ENCODE measurements around the gene ZNF81. TPM values are rescaled to one million over a fixed set of nuclear protein-coding genes. Genes with fewer than 3 reads are reported as not detected.
"Not testable (repeated sequence)": the region's sequence is repeated elsewhere in the genome, so short reads cannot be mapped to it uniquely, and the experiment has no call there.

The ZNF81 gene
- total and polyA plus RNA-seq, 2 donors (not counting 1 experiment from before 2014, with no cell fraction given): 3.5 to 5.4 TPM

DNA sequence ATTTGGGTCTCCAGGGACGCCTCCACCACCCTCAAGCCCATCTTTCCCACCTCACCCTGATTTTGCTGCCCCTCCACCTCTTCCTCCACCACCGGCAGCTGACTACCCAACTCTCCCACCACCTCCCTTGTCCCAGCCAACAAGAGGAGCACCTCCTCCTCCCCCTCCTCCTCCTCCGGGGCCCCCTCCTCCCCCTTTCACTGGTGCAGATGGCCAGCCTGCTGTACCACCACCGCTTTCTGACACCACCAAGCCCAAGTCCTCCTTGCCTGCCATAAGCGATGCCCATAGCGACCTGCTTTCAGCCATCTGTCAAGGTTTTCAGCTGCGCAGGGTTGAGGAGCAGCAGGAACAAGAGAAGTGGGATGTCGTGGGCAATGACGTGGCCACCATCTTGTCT is 32.4 kb upstream of the ZNF81 start:
- H3K79me2 ChIP-seq (ENCODE audit: control insufficient read depth, insufficient read depth, low read length): no peaks in the 10 kb centered on the region
- TF ChIP-seq, protein P1, sequence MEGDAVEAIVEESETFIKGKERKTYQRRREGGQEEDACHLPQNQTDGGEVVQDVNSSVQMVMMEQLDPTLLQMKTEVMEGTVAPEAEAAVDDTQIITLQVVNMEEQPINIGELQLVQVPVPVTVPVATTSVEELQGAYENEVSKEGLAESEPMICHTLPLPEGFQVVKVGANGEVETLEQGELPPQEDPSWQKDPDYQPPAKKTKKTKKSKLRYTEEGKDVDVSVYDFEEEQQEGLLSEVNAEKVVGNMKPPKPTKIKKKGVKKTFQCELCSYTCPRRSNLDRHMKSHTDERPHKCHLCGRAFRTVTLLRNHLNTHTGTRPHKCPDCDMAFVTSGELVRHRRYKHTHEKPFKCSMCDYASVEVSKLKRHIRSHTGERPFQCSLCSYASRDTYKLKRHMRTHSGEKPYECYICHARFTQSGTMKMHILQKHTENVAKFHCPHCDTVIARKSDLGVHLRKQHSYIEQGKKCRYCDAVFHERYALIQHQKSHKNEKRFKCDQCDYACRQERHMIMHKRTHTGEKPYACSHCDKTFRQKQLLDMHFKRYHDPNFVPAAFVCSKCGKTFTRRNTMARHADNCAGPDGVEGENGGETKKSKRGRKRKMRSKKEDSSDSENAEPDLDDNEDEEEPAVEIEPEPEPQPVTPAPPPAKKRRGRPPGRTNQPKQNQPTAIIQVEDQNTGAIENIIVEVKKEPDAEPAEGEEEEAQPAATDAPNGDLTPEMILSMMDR (conservative IDR thresholded peaks at IDR 0.05 in 1 of 2, IDR thresholded peaks at IDR 0.05 in 1 of 2; ENCODE audit: low read depth in 1 of 2, low read length in 2 of 2): no peak
- TF ChIP-seq EZH2 (IDR thresholded peaks at IDR 0.05; ENCODE audit: low read length, missing control alignments): no peak
- H3K27me3 ChIP-seq (ENCODE audit: control insufficient read depth, insufficient read depth, low read length): no peaks in the 10 kb centered on the region
- H3K36me3 ChIP-seq (ENCODE audit: control insufficient read depth, insufficient read depth, low read length): no peaks in the 10 kb centered on the region
- H3K9me3 ChIP-seq (ENCODE audit: control insufficient read depth, insufficient read depth, low read depth, low read length): no peaks in the 10 kb centered on the region
- H3K4me1 ChIP-seq (ENCODE audit: control insufficient read depth, extremely low read depth, insufficient read depth, low read length): no peaks in the 10 kb centered on the region
- DNase-seq (ENCODE audit: low read depth in 2 of 2): no peak
- H3K4me3 ChIP-seq (replicated peaks in 1 of 4; ENCODE audit: control extremely low read depth in 1 of 4, insufficient read depth in 1 of 4, low read depth in 3 of 4, low read length in 4 of 4): no peak overlapping the region
- no peak overlapping the region for H2AFZ ChIP-seq (ENCODE audit: low read length)
- H3K27ac ChIP-seq (ENCODE audit: insufficient read depth, low read length): no peak overlapping the region
- no peak overlapping the region for H3K4me2 ChIP-seq (ENCODE audit: extremely low read depth, insufficient read depth, low read length)
- no peaks in the 10 kb centered on the region for H4K20me1 ChIP-seq (ENCODE audit: control insufficient read depth, extremely low read depth, insufficient read depth, low read length)
- no peak overlapping the region for H3K9ac ChIP-seq (ENCODE audit: insufficient read depth, low read length)

DNA sequence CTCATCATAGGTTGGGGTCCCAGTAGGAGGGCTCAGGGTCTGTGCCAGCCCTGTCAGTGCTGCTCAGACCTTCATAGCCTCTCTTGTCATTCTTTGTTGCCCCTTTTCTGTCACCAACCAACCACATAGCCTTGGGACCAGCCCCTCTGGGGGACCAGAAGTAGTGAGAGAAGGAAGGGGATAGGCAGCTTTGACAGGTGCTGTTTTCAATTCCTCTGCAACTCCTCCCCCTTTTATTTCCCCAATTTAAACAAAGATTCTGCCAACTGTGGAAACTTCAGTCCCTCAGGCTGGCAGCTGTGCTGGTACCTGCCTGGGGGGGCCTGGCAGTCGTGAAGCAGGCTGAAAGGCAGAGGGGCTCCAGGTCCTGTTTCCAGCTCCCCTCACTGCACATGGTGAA is 30.9 kb upstream of the ZNF81 start:
- H2AFZ ChIP-seq (ENCODE audit: low read length); H4K20me1 ChIP-seq (ENCODE audit: control insufficient read depth, extremely low read depth, insufficient read depth, low read length); H3K27me3 ChIP-seq (ENCODE audit: control insufficient read depth, insufficient read depth, low read length); H3K27ac ChIP-seq (ENCODE audit: insufficient read depth, low read length); H3K36me3 ChIP-seq (ENCODE audit: control insufficient read depth, insufficient read depth, low read length); H3K4me2 ChIP-seq (ENCODE audit: extremely low read depth, insufficient read depth, low read length); DNase-seq (ENCODE audit: low read depth in 2 of 2); H3K4me3 ChIP-seq (replicated peaks in 1 of 4; ENCODE audit: control extremely low read depth in 1 of 4, insufficient read depth in 1 of 4, low read depth in 3 of 4, low read length in 4 of 4); H3K4me1 ChIP-seq (ENCODE audit: control insufficient read depth, extremely low read depth, insufficient read depth, low read length); H3K9ac ChIP-seq (ENCODE audit: insufficient read depth, low read length); H3K79me2 ChIP-seq (ENCODE audit: control insufficient read depth, insufficient read depth, low read length); H3K9me3 ChIP-seq (ENCODE audit: control insufficient read depth, insufficient read depth, low read depth, low read length): not testable (repeated sequence)

DNA sequence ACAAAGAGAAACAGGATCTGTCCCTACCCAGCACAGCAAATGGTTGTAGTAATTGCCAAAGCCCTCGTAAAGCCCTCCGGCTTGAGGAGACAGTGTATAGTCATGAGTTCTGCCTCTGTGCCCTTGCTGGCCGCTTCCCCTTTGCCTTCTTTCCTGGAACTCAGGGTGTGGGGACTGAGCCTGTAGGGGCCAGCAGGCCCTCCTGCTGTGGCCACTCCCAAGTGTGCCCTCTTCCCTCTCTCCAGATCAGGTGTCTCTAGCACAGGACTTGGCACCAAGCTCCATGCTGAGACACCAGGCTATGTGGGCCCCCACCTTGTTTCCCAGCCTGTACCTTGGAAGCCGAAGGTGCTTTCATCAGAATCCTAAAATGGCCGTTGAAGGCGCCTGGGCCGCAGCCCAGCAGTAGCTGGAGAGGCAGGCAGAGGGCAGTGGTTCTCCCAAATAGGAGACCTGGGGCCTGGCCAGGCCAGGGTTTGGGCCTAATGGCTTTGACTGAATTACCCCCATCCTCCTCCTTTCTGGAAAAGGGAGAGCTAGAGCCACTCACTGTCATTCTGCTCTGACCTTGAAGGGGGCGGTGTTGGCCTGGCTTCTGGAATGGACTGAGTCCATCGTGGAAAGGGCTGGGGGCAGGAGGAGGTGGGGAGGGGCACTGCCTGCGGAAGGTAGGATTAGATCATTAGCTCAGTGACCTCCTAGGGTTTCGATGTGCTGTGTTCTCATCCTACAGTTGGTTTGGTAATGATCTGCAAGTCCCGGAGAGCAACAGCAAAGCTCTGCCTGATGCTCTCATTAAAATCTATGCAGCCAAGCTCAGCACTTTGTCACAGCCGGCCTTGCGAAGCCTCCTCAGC is 30.1 kb upstream of the ZNF81 start:
- not testable (repeated sequence) for H3K9ac ChIP-seq (ENCODE audit: insufficient read depth, low read length); DNase-seq (ENCODE audit: low read depth in 2 of 2)

DNA sequence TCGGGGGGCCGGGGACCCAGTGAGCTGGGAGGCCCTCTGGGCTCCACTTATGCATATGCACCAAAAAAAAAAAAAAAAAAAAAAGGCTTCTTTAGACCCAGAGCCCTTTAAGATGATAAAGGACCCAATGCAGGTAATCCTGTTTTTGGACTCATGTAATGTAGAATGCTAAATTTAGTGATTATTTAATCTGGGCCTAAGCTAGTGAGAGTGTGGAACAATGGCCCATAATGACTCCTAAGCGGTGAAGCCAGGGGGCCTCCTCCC is 29.5 kb upstream of the ZNF81 start:
- H3K79me2 ChIP-seq (ENCODE audit: control insufficient read depth, insufficient read depth, low read length); H3K4me3 ChIP-seq (replicated peaks in 1 of 4; ENCODE audit: control extremely low read depth in 1 of 4, insufficient read depth in 1 of 4, low read depth in 3 of 4, low read length in 4 of 4); H3K9ac ChIP-seq (ENCODE audit: insufficient read depth, low read length); H3K9me3 ChIP-seq (ENCODE audit: control insufficient read depth, insufficient read depth, low read depth, low read length); H3K27ac ChIP-seq (ENCODE audit: insufficient read depth, low read length); H3K4me2 ChIP-seq (ENCODE audit: extremely low read depth, insufficient read depth, low read length); H2AFZ ChIP-seq (ENCODE audit: low read length); H4K20me1 ChIP-seq (ENCODE audit: control insufficient read depth, extremely low read depth, insufficient read depth, low read length); DNase-seq (ENCODE audit: low read depth in 2 of 2); H3K36me3 ChIP-seq (ENCODE audit: control insufficient read depth, insufficient read depth, low read length); H3K27me3 ChIP-seq (ENCODE audit: control insufficient read depth, insufficient read depth, low read length); H3K4me1 ChIP-seq (ENCODE audit: control insufficient read depth, extremely low read depth, insufficient read depth, low read length): not testable (repeated sequence)

More for the DNA sequence above, 30.1 kb upstream of the ZNF81 start:
- H2AFZ ChIP-seq (ENCODE audit: low read length); H3K4me1 ChIP-seq (ENCODE audit: control insufficient read depth, extremely low read depth, insufficient read depth, low read length); H3K27me3 ChIP-seq (ENCODE audit: control insufficient read depth, insufficient read depth, low read length); H3K4me2 ChIP-seq (ENCODE audit: extremely low read depth, insufficient read depth, low read length); H3K4me3 ChIP-seq (replicated peaks in 1 of 4; ENCODE audit: control extremely low read depth in 1 of 4, insufficient read depth in 1 of 4, low read depth in 3 of 4, low read length in 4 of 4); H3K9me3 ChIP-seq (ENCODE audit: control insufficient read depth, insufficient read depth, low read depth, low read length); H3K79me2 ChIP-seq (ENCODE audit: control insufficient read depth, insufficient read depth, low read length); H4K20me1 ChIP-seq (ENCODE audit: control insufficient read depth, extremely low read depth, insufficient read depth, low read length); H3K36me3 ChIP-seq (ENCODE audit: control insufficient read depth, insufficient read depth, low read length); H3K27ac ChIP-seq (ENCODE audit: insufficient read depth, low read length): not testable (repeated sequence)

Measured in fibroblast of lung (primary cell).